Stomach smooth muscle (tissue), 2 donors: ENCODE results near the gene CCNY.

Experiments
- H3K27ac ChIP-seq: one replicate; pipeline ENCODE4 v1.7.0; 2013; ENCODE audit warnings: mild to moderate bottlenecking, low read length, inconsistent platforms
- H3K27me3 ChIP-seq, 2 donors: one replicate each; pipeline ENCODE4 v1.7.0; 2013; ENCODE audit warnings: low read length in 2 of 2; ENCODE audit not compliant: insufficient read depth in 2 of 2, control insufficient read depth in 1 of 2
- H3K36me3 ChIP-seq, 2 donors: one replicate each; pipeline ENCODE4 v1.7.0; 2013; ENCODE audit warnings: low read length in 2 of 2; ENCODE audit not compliant: control insufficient read depth in 2 of 2, insufficient read depth in 2 of 2
- H3K4me1 ChIP-seq: one replicate; pipeline ENCODE4 v1.7.0; 2013; ENCODE audit warnings: low read length; ENCODE audit not compliant: control insufficient read depth, insufficient read depth
- H3K4me3 ChIP-seq, 2 donors: one replicate each; pipeline ENCODE4 v1.7.0; 2013; ENCODE audit warnings: low read length in 2 of 2
- H3K9ac ChIP-seq, 2 donors: one replicate each; pipeline ENCODE4 v1.7.0; 2013; ENCODE audit warnings: low read length in 2 of 2, mild to moderate bottlenecking in 1 of 2
- H3K9me3 ChIP-seq, 2 donors: one replicate each; pipeline ENCODE4 v1.7.0; 2013; ENCODE audit warnings: low read length in 2 of 2; ENCODE audit not compliant: control insufficient read depth in 2 of 2
- donor health status: healthy.
- donor health status: Pancreatic carcinoma.

The CCNY gene

DNA sequence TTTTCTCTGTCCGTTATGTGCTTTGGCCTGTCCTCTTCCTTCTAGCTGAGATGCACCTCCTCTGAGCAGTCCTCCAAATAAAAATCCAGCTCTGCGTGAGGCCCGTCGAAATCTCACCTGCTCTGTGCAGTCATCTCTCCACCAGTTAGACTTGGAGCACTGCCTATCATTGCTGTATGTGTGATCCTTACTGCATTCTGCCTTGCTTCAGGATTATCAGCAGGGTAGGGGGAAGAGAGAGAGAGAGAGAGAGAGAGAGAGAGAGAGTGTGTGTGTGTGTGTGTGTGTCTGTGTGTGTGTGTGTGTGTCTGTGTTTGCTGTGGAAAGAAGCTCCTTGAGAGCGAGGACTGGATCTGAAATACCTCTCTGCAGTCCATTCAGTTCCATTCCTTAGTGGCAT, 129.4 kb downstream of the CCNY start:
- Histone ChIP-seq H3K27me3 (no peaks in the 10 kb centered on the region), H3K36me3 (no peaks in the 10 kb centered on the region), H3K27ac (no peak overlapping the region), H3K9me3 (no peaks in the 10 kb centered on the region), H3K4me1 (peaks cover 30% of the 10 kb centered on the region), H3K9ac (no peak overlapping the region), H3K4me3 (no peak overlapping the region)

DNA sequence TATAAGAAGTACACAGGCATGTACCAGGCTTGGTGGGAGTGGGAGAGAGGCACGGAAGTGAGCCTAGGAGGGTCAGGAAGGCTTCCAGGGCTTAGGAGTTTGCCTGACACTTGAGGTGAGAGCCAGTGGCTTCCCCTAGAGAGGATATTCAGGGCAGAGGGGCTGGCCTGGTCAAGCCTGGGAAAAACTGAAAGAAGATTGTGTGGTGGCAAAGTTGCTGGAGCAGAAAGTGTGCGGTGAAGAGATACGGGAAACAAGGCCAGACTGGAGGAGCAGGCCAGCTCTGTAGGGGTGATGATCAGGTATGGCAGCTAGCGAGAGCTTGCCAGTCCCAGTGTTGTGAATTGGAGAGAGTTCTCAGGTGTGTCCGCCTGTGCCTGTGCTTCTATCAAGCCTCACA, 129.9 kb downstream of the CCNY start:
- Histone ChIP-seq H3K27me3 (no peaks in the 10 kb centered on the region), H3K4me3 (no peak overlapping the region), H3K36me3 (no peaks in the 10 kb centered on the region), H3K9ac (no peak overlapping the region), H3K9me3 (no peaks in the 10 kb centered on the region), H3K4me1 (peaks cover 34% of the 10 kb centered on the region), H3K27ac (no peak overlapping the region)

DNA sequence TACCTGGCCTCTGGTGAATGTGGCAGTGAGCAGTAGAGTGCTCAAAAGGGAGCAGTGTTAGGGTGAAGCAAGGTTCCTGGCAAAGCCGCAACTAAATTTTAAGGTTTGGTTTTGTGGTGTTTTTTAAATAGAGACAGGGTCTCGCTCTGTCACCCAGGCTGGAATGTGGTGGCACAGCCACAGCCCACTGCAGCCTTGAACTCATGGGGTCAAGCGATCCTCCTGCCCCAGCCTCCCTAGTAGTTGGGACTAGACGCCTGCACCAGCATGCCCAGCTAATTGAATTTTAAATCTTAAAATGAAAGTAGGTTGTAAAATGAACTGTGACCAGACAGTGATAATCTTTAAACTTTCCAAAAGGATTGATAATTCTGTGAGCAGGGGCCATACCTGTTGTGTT, 130.4 kb downstream of the CCNY start:
- no peak overlapping the region for H3K27ac ChIP-seq
- H3K9ac ChIP-seq, result no peak overlapping the region
- no peaks in the 10 kb centered on the region for H3K9me3 ChIP-seq
- H3K4me1 ChIP-seq, result peaks cover 34% of the 10 kb centered on the region
- H3K27me3 ChIP-seq, result no peaks in the 10 kb centered on the region
- no peaks in the 10 kb centered on the region for H3K36me3 ChIP-seq
- no peak overlapping the region for H3K4me3 ChIP-seq

DNA sequence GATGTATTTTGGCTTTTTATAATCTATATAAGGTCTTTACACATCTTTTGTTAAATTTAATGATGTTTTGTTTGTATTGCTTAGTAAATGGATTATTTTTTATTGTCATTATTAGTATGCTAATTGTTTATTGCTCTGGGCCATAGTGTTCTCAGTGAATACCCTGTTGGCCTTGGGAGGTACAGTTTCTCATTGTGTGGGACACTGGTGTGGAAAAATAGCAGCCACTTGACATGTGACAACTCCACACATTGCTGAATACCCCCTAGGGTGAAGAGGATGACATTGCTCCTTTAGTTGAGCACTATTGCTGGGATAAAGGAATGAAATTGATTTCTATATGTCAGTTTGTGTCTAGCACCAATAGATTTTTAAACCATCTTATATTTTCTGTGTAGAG, 130.9 kb downstream of the CCNY start:
- Histone ChIP-seq H3K27ac (no peak overlapping the region), H3K9ac (no peak overlapping the region), H3K4me3 (no peak overlapping the region), H3K9me3 (no peaks in the 10 kb centered on the region), H3K27me3 (no peaks in the 10 kb centered on the region), H3K36me3 (no peaks in the 10 kb centered on the region), H3K4me1 (peaks cover 32% of the 10 kb centered on the region)

DNA sequence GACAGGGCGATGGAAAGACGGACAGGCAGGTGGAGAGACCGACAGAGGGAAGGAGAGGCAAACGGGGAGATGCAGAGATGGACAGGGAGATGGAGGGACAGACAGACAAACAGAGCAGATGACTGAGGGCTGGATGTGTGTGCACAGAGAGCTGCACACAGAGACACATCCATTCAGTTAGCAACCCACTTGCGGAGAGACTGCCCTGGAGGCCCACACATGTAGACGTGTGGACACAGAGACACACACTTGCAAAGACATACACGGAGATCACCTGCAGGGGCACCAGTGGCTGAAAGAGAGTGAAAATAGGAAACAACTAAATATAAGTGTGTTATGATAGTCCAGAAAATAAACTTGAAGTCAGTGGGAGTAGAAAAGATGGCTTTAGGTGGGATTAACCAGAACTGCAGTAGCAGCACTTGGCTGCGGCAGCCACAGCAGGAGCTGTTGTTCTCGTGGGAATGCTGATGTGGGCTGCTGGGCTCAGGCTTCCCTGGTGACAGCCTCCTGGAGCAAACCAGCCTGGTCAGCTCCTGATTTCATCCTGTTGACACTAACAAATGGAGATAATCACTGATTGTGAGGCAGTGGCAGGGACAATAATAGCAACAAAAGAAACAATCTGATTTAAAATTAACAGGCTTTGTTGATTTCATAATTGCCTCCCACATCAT, 134.1 kb downstream of the CCNY start:
- Histone ChIP-seq H3K4me3 (no peak overlapping the region), H3K27me3 (no peaks in the 10 kb centered on the region), H3K36me3 (no peaks in the 10 kb centered on the region), H3K9ac (no peak overlapping the region), H3K27ac (no peak overlapping the region), H3K9me3 (no peaks in the 10 kb centered on the region), H3K4me1 (peaks cover 19% of the 10 kb centered on the region)

DNA sequence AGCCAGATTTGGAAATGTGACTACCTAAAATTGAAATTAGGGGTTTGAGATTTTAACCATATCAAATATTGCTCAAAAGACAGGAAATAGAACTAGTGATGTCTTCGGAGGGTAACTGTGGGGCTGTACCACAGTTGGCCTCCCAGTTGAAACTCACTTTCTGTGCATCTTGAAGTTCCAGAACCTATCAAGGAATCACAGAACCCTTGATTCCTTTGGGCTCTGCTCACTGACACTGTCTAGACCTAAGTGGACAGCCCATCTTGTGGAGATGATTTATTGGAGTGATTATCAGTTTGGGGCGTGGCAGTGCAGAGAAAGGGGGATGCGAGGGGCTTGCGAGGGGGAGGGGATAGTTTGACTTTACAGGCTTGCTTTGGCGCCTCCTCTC, 134.6 kb downstream of the CCNY start:
- Histone ChIP-seq H3K36me3 (no peaks in the 10 kb centered on the region), H3K4me3 (no peak overlapping the region), H3K9ac (no peak overlapping the region), H3K27me3 (no peaks in the 10 kb centered on the region), H3K27ac (no peak overlapping the region), H3K9me3 (no peaks in the 10 kb centered on the region), H3K4me1 (peaks cover 16% of the 10 kb centered on the region)

DNA sequence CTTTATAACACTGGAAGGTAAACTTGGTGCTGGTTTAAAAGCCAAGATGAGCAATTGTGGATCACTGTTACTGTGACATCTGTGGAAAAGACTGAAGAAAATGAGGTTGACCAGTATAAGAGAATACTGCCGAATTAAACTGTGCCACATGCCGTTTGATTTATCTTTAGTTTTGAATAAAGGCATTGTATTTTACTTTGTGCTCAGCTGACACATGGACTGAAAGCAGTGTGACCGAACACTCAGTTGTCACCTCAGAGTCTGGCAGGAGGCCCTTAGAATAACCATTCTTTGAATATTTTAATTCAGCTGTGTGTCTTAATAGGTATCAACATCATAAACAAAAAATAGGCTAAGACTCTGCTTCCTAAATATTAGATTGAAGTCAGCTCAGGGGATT, 135.1 kb downstream of the CCNY start:
- Histone ChIP-seq H3K4me1 (peaks cover 16% of the 10 kb centered on the region), H3K9ac (no peak overlapping the region), H3K27ac (no peak overlapping the region)

DNA sequence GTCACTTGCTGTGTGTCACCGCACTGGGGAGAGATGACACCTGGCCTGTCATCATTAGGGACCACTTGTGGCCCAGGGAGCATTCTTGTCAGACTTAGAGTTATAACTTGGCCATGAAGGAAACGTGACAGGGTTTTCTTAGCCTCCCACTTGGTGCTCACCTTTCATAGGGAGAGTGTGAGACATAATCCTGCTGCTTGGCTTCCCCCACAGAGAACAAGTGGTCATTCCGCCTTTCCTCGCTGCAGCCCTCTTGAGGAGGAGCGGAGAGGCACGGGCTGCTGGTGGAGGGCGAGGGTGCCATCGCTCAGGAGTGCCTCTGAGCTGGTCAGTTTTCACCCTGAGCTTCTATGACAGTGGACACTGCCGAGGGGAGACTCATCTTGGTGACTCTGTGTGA, 143.8 kb downstream of the CCNY start:
- Histone ChIP-seq H3K9me3 (no peaks in the 10 kb centered on the region), H3K27ac (no peak overlapping the region), H3K27me3 (no peaks in the 10 kb centered on the region), H3K4me3 (no peak overlapping the region), H3K4me1 (no peaks in the 10 kb centered on the region), H3K9ac (no peak overlapping the region), H3K36me3 (no peaks in the 10 kb centered on the region)

More for the DNA sequence above, 135.1 kb downstream of the CCNY start:
- Histone ChIP-seq H3K36me3 (no peaks in the 10 kb centered on the region), H3K27me3 (no peaks in the 10 kb centered on the region), H3K4me3 (no peak overlapping the region), H3K9me3 (no peaks in the 10 kb centered on the region)

DNA sequence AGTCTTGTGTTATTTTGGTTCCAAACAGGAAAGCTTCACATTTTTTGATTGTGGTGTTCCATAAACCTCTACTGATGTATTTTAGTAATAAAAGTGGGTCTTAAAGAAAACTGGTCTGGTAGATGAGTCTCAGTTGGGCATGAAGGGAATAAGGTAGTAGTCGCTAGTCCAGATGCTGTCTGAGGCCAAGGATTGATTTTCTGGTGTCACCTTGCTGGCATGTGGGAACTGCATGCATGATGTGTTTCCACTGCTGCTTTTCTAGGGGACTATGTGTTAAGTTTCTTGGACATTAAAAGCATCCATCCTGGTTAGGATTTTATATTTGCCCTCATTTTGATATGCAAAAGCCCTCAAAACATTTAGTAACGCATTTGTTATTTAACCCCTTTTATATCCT, 145.1 kb downstream of the CCNY start:
- Histone ChIP-seq H3K9ac (no peak overlapping the region), H3K27ac (no peak overlapping the region), H3K36me3 (peaks cover 0 to 4% of the 10 kb centered on the region in 2 donors), H3K9me3 (no peaks in the 10 kb centered on the region), H3K27me3 (no peaks in the 10 kb centered on the region), H3K4me1 (no peaks in the 10 kb centered on the region), H3K4me3 (no peak overlapping the region)

DNA sequence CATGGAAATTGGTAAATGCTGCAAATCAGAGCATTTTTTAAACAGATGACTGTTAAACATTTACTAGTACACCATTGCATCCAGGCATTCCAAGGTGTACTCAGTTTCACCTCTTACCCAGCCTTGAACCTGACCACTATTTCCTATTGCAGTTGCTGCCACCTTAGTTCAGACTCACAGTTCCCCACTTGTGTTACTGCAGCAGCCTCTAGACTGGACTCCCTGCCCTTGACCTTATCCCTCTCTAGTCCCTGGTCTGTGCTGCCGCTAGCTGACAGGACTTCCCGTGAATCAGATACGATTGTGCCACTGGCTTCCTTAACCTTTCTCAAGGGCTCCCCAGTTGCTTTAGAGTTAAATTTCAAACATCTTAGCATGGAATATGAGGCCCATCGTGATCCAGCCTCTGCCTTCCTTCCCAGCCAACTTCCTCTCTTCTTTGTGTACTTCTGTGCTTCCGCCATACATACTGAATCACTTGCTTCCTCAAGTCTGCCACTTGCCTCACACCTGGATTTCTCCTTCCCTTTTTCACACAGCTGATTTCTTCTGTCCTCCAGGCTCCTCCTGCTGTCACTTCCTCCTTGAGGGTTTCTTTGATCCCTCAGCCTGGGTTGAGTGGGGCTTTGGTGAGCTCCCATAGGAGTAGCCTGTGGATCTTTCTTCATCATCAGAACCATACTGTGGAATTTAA, 150.1 kb downstream of the CCNY start:
- H3K27me3 ChIP-seq, result no peaks in the 10 kb centered on the region
- no peaks in the 10 kb centered on the region for H3K9me3 ChIP-seq
- no peak overlapping the region for H3K9ac ChIP-seq
- no peak overlapping the region for H3K27ac ChIP-seq
- peaks cover 2 to 7% of the 10 kb centered on the region in 2 donors for H3K36me3 ChIP-seq
- no peaks in the 10 kb centered on the region for H3K4me1 ChIP-seq
- no peak overlapping the region for H3K4me3 ChIP-seq

DNA sequence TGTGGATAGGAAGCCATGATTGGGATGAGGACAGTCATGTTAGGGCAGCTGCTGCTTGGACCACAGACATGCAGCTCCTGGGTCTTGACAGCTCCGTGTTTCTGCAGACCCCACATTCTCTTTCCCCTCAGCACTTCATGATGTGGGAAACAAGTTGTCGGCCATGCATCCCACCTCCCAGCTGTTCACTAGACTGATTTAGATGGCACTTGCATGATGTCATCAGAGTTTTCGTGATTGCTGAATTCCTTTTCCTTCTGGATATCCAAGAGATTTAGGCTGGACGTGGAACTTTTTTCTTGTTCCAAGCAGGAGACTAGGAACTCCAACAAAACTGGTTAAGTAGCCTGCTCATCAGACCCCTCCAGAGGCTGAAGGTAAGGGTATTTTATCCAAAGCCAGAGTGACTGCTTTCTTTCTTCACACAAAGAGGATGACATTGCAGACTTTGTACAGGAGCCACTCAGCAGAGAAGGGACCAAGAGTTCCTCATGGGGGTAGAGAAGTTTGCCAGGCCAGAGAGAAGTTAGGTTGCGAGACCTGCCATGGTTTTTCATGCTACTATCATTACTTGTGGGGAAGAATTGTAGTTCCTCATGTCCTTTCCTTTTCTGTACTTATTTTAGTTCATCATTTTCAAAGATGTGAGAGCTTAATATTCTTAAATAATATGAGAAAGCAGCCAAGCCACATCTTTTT, 151.2 kb downstream of the CCNY start:
- peaks cover 2 to 7% of the 10 kb centered on the region in 2 donors for H3K36me3 ChIP-seq
- H3K9me3 ChIP-seq, result no peaks in the 10 kb centered on the region
- H3K9ac ChIP-seq, result no peak overlapping the region
- H3K4me3 ChIP-seq, result no peak overlapping the region
- H3K4me1 ChIP-seq, result peaks cover 1% of the 10 kb centered on the region
- H3K27ac ChIP-seq, result no peak overlapping the region
- H3K27me3 ChIP-seq, result no peaks in the 10 kb centered on the region
